PFSK-1 (cell line): ENCODE data around the gene NOL3.

Experiments used
- FOXP2 ChIP-seq: optimal IDR thresholded peaks from 2 replicates; pipeline ENCODE3; 2011; ENCODE audit warnings: borderline replicate concordance, control low read depth, inconsistent platforms; ENCODE audit not compliant: insufficient read depth; ENCODE audit errors: extremely low read length, extremely low read depth
- POLR2AphosphoS5 ChIP-seq: IDR thresholded peaks from 2 replicates; pipeline ENCODE4 v1.6.1; 2012; ENCODE audit warnings: low read depth, mild to moderate bottlenecking, control low read depth, low read length, moderate library complexity
- TAF1 ChIP-seq: IDR thresholded peaks from 2 replicates; pipeline ENCODE4 v1.6.1; 2012; ENCODE audit warnings: low read length, control low read depth, borderline replicate concordance; ENCODE audit not compliant: insufficient read depth

GRCh38 chr16:67163164-67163998, 7.0 kb upstream of the NOL3 start:
- TF ChIP-seq POLR2AphosphoS5 (no peak), TAF1 (no peak), FOXP2 (no peak)
